A549 (cell line): ENCODE results near the gene ZCWPW1. TPM values are rescaled to one million over a fixed set of nuclear protein-coding genes. Genes with fewer than 3 reads are reported as not detected.

Experiments used
- ATAC-seq, 2 experiments: fragments of 200-7000 bp in 1 of 2; fragments of >200 bp in 1 of 2; cut with Nextera tagmentation in 1 of 2; cut with Tn5 transposase in 1 of 2; 3 replicates each; pipeline versions ENCODE4 v1.8.0 to v1.9.1; 2018 to 2020; ENCODE audit warnings: mild to moderate bottlenecking in 1 of 2, moderate library complexity in 1 of 2
- CTCF ChIA-PET: fragments of 300-600 bp; sonication (Branson Sonifier 250); formaldehyde crosslinking; extraction: SDS; loops from one replicate; lab custom pipeline; 2021; ENCODE audit warnings: antibody characterized with exemption, inconsistent platforms; lab: Yijun Ruan, JAX
- POLR2A ChIA-PET: fragments of 350-600 bp; formaldehyde crosslinking; extraction: SDS; loops from one replicate; lab custom pipeline; 2021; ENCODE audit warnings: antibody characterized with exemption, inconsistent platforms; lab: Yijun Ruan, JAX
- DNase-seq, 2 experiments: peaks; one replicate each; pipeline versions ENCODE4 v3.0.0 to v3.0.0-alpha.2; 2011 to 2016; ENCODE audit warnings: low read depth in 1 of 2, low spot score in 1 of 2
- FAIRE-seq: peaks from 2 replicates; lab custom pipeline; 2011; peaks lifted over from hg19 to GRCh38; lab: Jason Lieb, UNC
- H3K27ac ChIP-seq, 2 experiments: fragments of >200 bp; sonication (Bioruptor Twin); formaldehyde crosslinking; 3 replicates each; pipeline ENCODE4 v1.5.1; 2016 to 2017
- H3K4me1 ChIP-seq: fragments of >200 bp; sonication (Bioruptor Twin); formaldehyde crosslinking; 3 replicates; pipeline ENCODE4 v1.6.1; 2016
- H3K4me2 ChIP-seq: fragments of >200 bp; sonication (Bioruptor Twin); formaldehyde crosslinking; 3 replicates; pipeline ENCODE4 v1.6.1; 2016
- H3K4me3 ChIP-seq: fragments of >200 bp; sonication (Bioruptor Twin); formaldehyde crosslinking; 3 replicates; pipeline ENCODE4 v1.5.1; 2016
- H3K9me3 ChIP-seq: fragments of >200 bp; sonication (Bioruptor Twin); formaldehyde crosslinking; 3 replicates; pipeline ENCODE4 v1.6.1; 2016
- ATOH8 ChIP-seq: fragments of 250-450 bp; sonication (Bioruptor Pico); IDR thresholded peaks from 2 replicates; pipeline ENCODE4 v1.5.0; 2020; ENCODE audit warnings: low read depth, mild to moderate bottlenecking, moderate library complexity
- CHD2 ChIP-seq: fragments of 150-350 bp; IDR thresholded peaks from 2 replicates; pipeline ENCODE4 v1.6.1; 2014; ENCODE audit warnings: low read length; ENCODE audit not compliant: partially characterized antibody
- E2F6 ChIP-seq: IDR thresholded peaks from 2 replicates; pipeline ENCODE4 v1.6.1; 2012; ENCODE audit warnings: low read depth, borderline replicate concordance
- EHF ChIP-seq: fragments of 250-450 bp; sonication (Bioruptor Pico); IDR thresholded peaks from 2 replicates; pipeline ENCODE4 v1.5.0; 2020; ENCODE audit warnings: mild to moderate bottlenecking
- ESRRA ChIP-seq: fragments of 150-350 bp; IDR thresholded peaks from 2 replicates; pipeline ENCODE4 v1.6.1; 2014; ENCODE audit warnings: mild to moderate bottlenecking, low read length, borderline replicate concordance
- FOSB ChIP-seq: fragments of 250-450 bp; sonication (Bioruptor Pico); IDR thresholded peaks from 2 replicates; pipeline ENCODE4 v1.5.0; 2020; ENCODE audit warnings: mild to moderate bottlenecking, moderate library complexity
- FOSL2 ChIP-seq, 2 experiments: fragments of 450-650 bp in 1 of 2; fragments of >200 bp in 1 of 2; sonication (Bioruptor Twin) in 1 of 2; formaldehyde crosslinking; IDR thresholded peaks; 2 replicates each; pipeline versions ENCODE4 v1.5.0 to v1.6.1; 2016 to 2020; ENCODE audit warnings: mild to moderate bottlenecking in 1 of 2, moderate library complexity in 1 of 2
- HOXA7 ChIP-seq: fragments of 250-450 bp; sonication (Bioruptor Pico); IDR thresholded peaks from 2 replicates; pipeline ENCODE4 v1.5.0; 2020; ENCODE audit warnings: mild to moderate bottlenecking, moderate library complexity
- HOXB13 ChIP-seq: fragments of 250-450 bp; sonication (Bioruptor Pico); IDR thresholded peaks from 2 replicates; pipeline ENCODE4 v1.5.0; 2020; ENCODE audit warnings: low read depth, mild to moderate bottlenecking, moderate library complexity
- HOXB5 ChIP-seq: fragments of 250-450 bp; sonication (Bioruptor Pico); IDR thresholded peaks from 2 replicates; pipeline ENCODE4 v1.5.0; 2020; ENCODE audit warnings: mild to moderate bottlenecking, moderate library complexity
- JUN ChIP-seq, 2 experiments: fragments of >200 bp; sonication (Bioruptor Twin); formaldehyde crosslinking; IDR thresholded peaks; 2 replicates in 1 of 2; 3 replicates in 1 of 2; pipeline ENCODE4 v1.6.1; 2016 to 2017
- JUNB ChIP-seq: fragments of >200 bp; sonication (Bioruptor Twin); formaldehyde crosslinking; IDR thresholded peaks from 2 replicates; pipeline ENCODE4 v1.6.1; 2016
- MAX ChIP-seq: IDR thresholded peaks from 2 replicates; pipeline ENCODE4 v1.6.1; 2012
- MYC ChIP-seq: IDR thresholded peaks from 2 replicates; pipeline ENCODE4 v1.6.1; 2012; ENCODE audit warnings: mild to moderate bottlenecking, inconsistent platforms, low read length, improper control_type of control experiment, borderline replicate concordance
- PHF8 ChIP-seq: fragments of 200-600 bp; sonication (generic); IDR thresholded peaks from 2 replicates; pipeline ENCODE4 v1.6.1; 2016; ENCODE audit warnings: low read depth, mild to moderate bottlenecking, antibody characterized with exemption, moderate library complexity, borderline replicate concordance
- POLR2A ChIP-seq: IDR thresholded peaks from 2 replicates; pipeline ENCODE4 v1.6.1; 2012; ENCODE audit warnings: mild to moderate bottlenecking, low read length
- RAD21 ChIP-seq, 2 experiments: fragments of >200 bp in 1 of 2; sonication (Bioruptor Twin) in 1 of 2; formaldehyde crosslinking in 1 of 2; IDR thresholded peaks in 1 of 2; conservative IDR thresholded peaks in 1 of 2; 2 replicates in 1 of 2; 3 replicates in 1 of 2; pipeline ENCODE4 v1.6.1; 2012 to 2018; ENCODE audit warnings: inconsistent platforms in 1 of 2
- RFX5 ChIP-seq: fragments of 450-650 bp; IDR thresholded peaks from 2 replicates; pipeline ENCODE4 v1.7.1; 2014; ENCODE audit warnings: antibody characterized with exemption, mild to moderate bottlenecking, moderate library complexity
- RNF2 ChIP-seq: fragments of 200-600 bp; sonication (generic); IDR thresholded peaks from 2 replicates; pipeline ENCODE4 v1.6.1; 2016; ENCODE audit warnings: low read depth, mild to moderate bottlenecking, antibody characterized with exemption, moderate library complexity, borderline replicate concordance
- SREBF2 ChIP-seq: fragments of 450-650 bp; IDR thresholded peaks from 2 replicates; pipeline ENCODE4 v1.6.1; 2014; ENCODE audit warnings: mild to moderate bottlenecking, moderate library complexity
- TFCP2L1 ChIP-seq: fragments of 250-450 bp; sonication (Bioruptor Pico); IDR thresholded peaks from 2 replicates; pipeline ENCODE4 v1.5.0; 2021; ENCODE audit warnings: mild to moderate bottlenecking
- WGBS: methylation state at CpG from one replicate; pipeline ENCODE4 v1.1.6; 2017; ENCODE audit errors: missing lambda C conversion rate; 5-methylcytosine and 5-hydroxymethylcytosine counted together
- polyA minus RNA-seq: library from RNA; depleted of rRNA, polyadenylated mRNA; stranded (reverse); fragments of >200 nt; gene quantifications from 2 replicates; pipeline ENCODE4 v1.2.3, GENCODE V29; 2011; rRNA and poly(A)+ RNA removed
- polyA plus RNA-seq, 4 experiments: library from polyadenylated mRNA; depleted of rRNA in 3 of 4; stranded (reverse); fragments of >200 nt; fragmentation: RNase III in 1 of 4; extraction: RNeasy Plus Mini Kit Qiagen cat#74134 plus additional on column Dnase treatment in 1 of 4; gene quantifications; 2 replicates in 3 of 4; 3 replicates in 1 of 4; pipeline ENCODE4 v1.2.3, GENCODE V29; 2011 to 2017
- TF ChIP-seq, protein P1 (sequence below): fragments of 250-450 bp; sonication (Bioruptor Pico); IDR thresholded peaks from 2 replicates; pipeline ENCODE4 v1.5.0; 2021; ENCODE audit warnings: mild to moderate bottlenecking, moderate library complexity, borderline replicate concordance
- TF ChIP-seq, protein P2 (sequence below): fragments of 200-600 bp; sonication (generic); IDR thresholded peaks from 2 replicates; pipeline ENCODE4 v1.6.1; 2016; ENCODE audit warnings: antibody characterized with exemption, mild to moderate bottlenecking, moderate library complexity
- TF ChIP-seq, protein P3 (sequence below): IDR thresholded peaks from 2 replicates; pipeline ENCODE4 v1.6.1; 2012
- TF ChIP-seq, protein P4 (sequence below): fragments of >200 bp; sonication (Bioruptor Twin); formaldehyde crosslinking; IDR thresholded peaks from 3 replicates; pipeline ENCODE4 v1.6.1; 2016
- TF ChIP-seq, protein P5 (sequence below): fragments of 450-650 bp; IDR thresholded peaks from 2 replicates; pipeline ENCODE4 v1.6.1; 2014; ENCODE audit warnings: antibody characterized with exemption

Gene ZCWPW1
- 3.5 and 4.2 TPM in 2 replicates for polyA plus RNA-seq (2011; rRNA removed)
- 1.2 and 1.6 TPM in 2 replicates for polyA plus RNA-seq (2012; cell fraction: cytosol; rRNA removed)
- polyA plus RNA-seq (2012; cell fraction: nucleus; rRNA removed): 1.7 TPM in 2 replicates
- polyA plus RNA-seq (2017; fragmentation: RNase III; extraction: RNeasy Plus Mini Kit Qiagen cat#74134 plus additional on column Dnase treatment): 1.9 to 2.5 TPM (median 2.0 TPM) in 3 replicates
- 1.4 and 2.7 TPM in 2 replicates for polyA minus RNA-seq

DNA sequence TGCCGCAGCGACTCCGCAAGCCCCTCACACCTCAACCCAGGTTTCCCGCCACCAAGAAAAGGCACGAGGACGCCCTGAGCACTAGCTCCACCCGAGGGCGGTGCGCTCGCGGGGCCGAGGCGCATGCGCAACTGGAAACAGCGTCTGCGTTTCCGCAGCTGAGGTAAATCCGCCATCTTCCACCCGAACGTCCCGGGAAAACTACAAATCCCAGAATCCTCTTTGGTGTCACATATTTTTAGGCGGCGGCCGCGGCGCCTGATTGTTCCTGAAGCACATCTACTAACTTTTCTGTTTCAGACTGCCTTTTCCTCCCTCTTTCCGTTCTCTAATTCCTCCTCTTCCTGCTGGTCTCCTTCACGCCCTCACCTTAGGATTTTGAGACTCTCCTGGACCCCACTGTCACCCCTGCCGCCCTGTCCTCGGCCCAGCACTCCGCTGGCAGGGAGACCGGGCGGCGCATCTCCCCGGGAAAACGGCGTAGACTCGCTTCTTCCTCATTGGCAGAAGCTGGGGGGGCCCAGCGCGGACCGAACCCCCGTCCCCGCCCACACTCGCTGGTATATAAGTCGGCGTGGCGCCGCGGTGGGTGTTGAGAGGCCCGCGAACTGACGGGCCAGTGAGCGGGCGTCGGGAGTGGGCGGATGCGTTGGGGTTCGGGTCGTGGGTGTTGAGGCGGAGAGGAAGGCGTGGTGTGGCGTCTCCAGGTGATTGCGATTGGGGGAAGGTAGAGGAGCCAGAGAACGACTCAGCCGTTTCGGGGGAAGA, at the start of gene ZCWPW1:
TSS of gene ZCWPW1 (minus strand) at position 505 of the 768 bp plus-strand sequence. CDS start 8,054 bp downstream, outside the sequence.
- POLR2A ChIA-PET: interaction anchor here (0.6 to 2.8 kb wide), 44 partner anchors 9 to 1020 kb away, joined by 3 to 23 read pairs (median 6); partner anchors contain the start of genes AGFG2, BUD31, COPS6 and FBXO24
- CTCF ChIA-PET: interaction anchor here (0.8 to 1.5 kb wide), 4 partner anchors 10 to 27 kb away, joined by 3 to 5 read pairs (median 4); no protein-coding TSS in a partner anchor
- peak within 1 kb of the TSS; percentile 93 to 100 for H3K27ac ChIP-seq
- H3K4me3 ChIP-seq: peak within 1 kb of the TSS; percentile 86
- WGBS: 2% methylated on average over 55 of the region's 66 CpGs
- ATAC-seq: peak; percentile 77 to 78
- DNase-seq: peak; percentile 88 to 99
- FAIRE-seq: no peak
- peak within 1 kb of the TSS; percentile 88 for H3K4me2 ChIP-seq
- peaks cover 26% of the 10 kb centered on the region; the same call in 2 of the 3 replicates for H3K4me1 ChIP-seq
- H3K9me3 ChIP-seq: peaks cover 5% of the 10 kb centered on the region; the same call in 1 of the 3 replicates
- no peak for TF ChIP-seq JUNB
- peak; percentile 100 for TF ChIP-seq MAX
- TF ChIP-seq POLR2A: peak; percentile 98
- TF ChIP-seq, protein P1, sequence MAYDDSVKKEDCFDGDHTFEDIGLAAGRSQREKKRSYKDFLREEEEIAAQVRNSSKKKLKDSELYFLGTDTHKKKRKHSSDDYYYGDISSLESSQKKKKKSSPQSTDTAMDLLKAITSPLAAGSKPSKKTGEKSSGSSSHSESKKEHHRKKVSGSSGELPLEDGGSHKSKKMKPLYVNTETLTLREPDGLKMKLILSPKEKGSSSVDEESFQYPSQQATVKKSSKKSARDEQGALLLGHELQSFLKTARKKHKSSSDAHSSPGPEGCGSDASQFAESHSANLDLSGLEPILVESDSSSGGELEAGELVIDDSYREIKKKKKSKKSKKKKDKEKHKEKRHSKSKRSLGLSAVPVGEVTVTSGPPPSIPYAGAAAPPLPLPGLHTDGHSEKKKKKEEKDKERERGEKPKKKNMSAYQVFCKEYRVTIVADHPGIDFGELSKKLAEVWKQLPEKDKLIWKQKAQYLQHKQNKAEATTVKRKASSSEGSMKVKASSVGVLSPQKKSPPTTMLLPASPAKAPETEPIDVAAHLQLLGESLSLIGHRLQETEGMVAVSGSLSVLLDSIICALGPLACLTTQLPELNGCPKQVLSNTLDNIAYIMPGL (CRISPR knock-in tag): no peak
- peak; percentile 100 for TF ChIP-seq E2F6
- TF ChIP-seq ATOH8 (CRISPR knock-in tag): peak; percentile 62; the same call in 1 of the 2 replicates
- no peak for TF ChIP-seq ESRRA
- peak; percentile 92 for TF ChIP-seq HOXB5
- peak; percentile 87 to 92 for TF ChIP-seq JUN (IDR thresholded peaks at IDR 0.05)
- TF ChIP-seq EHF (CRISPR knock-in tag): peak; percentile 79; the same call in 1 of the 2 replicates
- TF ChIP-seq, protein P2, sequence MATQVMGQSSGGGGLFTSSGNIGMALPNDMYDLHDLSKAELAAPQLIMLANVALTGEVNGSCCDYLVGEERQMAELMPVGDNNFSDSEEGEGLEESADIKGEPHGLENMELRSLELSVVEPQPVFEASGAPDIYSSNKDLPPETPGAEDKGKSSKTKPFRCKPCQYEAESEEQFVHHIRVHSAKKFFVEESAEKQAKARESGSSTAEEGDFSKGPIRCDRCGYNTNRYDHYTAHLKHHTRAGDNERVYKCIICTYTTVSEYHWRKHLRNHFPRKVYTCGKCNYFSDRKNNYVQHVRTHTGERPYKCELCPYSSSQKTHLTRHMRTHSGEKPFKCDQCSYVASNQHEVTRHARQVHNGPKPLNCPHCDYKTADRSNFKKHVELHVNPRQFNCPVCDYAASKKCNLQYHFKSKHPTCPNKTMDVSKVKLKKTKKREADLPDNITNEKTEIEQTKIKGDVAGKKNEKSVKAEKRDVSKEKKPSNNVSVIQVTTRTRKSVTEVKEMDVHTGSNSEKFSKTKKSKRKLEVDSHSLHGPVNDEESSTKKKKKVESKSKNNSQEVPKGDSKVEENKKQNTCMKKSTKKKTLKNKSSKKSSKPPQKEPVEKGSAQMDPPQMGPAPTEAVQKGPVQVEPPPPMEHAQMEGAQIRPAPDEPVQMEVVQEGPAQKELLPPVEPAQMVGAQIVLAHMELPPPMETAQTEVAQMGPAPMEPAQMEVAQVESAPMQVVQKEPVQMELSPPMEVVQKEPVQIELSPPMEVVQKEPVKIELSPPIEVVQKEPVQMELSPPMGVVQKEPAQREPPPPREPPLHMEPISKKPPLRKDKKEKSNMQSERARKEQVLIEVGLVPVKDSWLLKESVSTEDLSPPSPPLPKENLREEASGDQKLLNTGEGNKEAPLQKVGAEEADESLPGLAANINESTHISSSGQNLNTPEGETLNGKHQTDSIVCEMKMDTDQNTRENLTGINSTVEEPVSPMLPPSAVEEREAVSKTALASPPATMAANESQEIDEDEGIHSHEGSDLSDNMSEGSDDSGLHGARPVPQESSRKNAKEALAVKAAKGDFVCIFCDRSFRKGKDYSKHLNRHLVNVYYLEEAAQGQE: peak; percentile 54; the same call in 1 of the 2 replicates
- TF ChIP-seq, protein P3, sequence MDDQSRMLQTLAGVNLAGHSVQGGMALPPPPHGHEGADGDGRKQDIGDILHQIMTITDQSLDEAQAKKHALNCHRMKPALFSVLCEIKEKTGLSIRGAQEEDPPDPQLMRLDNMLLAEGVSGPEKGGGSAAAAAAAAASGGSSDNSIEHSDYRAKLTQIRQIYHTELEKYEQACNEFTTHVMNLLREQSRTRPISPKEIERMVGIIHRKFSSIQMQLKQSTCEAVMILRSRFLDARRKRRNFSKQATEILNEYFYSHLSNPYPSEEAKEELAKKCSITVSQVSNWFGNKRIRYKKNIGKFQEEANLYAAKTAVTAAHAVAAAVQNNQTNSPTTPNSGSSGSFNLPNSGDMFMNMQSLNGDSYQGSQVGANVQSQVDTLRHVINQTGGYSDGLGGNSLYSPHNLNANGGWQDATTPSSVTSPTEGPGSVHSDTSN: peak; percentile 77
- TF ChIP-seq MYC: peak; percentile 18; the same call in 1 of the 2 replicates
- TF ChIP-seq RNF2: no peak
- TF ChIP-seq, protein P4, sequence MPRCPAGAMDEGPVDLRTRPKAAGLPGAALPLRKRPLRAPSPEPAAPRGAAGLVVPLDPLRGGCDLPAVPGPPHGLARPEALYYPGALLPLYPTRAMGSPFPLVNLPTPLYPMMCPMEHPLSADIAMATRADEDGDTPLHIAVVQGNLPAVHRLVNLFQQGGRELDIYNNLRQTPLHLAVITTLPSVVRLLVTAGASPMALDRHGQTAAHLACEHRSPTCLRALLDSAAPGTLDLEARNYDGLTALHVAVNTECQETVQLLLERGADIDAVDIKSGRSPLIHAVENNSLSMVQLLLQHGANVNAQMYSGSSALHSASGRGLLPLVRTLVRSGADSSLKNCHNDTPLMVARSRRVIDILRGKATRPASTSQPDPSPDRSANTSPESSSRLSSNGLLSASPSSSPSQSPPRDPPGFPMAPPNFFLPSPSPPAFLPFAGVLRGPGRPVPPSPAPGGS: peak; percentile 99
- no peak for TF ChIP-seq FOSL2 (IDR thresholded peaks at IDR 0.05)
- no peak for TF ChIP-seq FOSL2 (CRISPR knock-in tag; IDR thresholded peaks at IDR 0.05)
- TF ChIP-seq PHF8: peak; percentile 87
- peak; percentile 34 for TF ChIP-seq CHD2
- peak; percentile 98 for TF ChIP-seq TFCP2L1 (CRISPR knock-in tag)
- no peak for TF ChIP-seq SREBF2
- 0 out of 2 replicates have a peak, but pooled peaks have one; percentile 16 for TF ChIP-seq RFX5
- TF ChIP-seq, protein P5, sequence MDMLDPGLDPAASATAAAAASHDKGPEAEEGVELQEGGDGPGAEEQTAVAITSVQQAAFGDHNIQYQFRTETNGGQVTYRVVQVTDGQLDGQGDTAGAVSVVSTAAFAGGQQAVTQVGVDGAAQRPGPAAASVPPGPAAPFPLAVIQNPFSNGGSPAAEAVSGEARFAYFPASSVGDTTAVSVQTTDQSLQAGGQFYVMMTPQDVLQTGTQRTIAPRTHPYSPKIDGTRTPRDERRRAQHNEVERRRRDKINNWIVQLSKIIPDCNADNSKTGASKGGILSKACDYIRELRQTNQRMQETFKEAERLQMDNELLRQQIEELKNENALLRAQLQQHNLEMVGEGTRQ: 0 out of 2 replicates have a peak, but pooled peaks have one; percentile 40
- TF ChIP-seq HOXB13 (CRISPR knock-in tag): peak; percentile 88
- TF ChIP-seq FOSB (CRISPR knock-in tag): peak; percentile 98
- no peak for TF ChIP-seq RAD21 (conservative IDR thresholded peaks at IDR 0.05 in 1 of 2, IDR thresholded peaks at IDR 0.05 in 1 of 2)
- TF ChIP-seq HOXA7 (CRISPR knock-in tag): peak; percentile 98
